HepG2 (cell line): ENCODE results near the gene USF2. TPM values are rescaled to one million over a fixed set of nuclear protein-coding genes. Genes with fewer than 3 reads are reported as not detected.

ENCODE experiments used
- FOXP1 ChIP-seq, 2 experiments: fragments of 450-650 bp in 1 of 2; IDR thresholded peaks; 2 replicates each; pipeline ENCODE4 v1.6.1; 2017 to 2018; ENCODE audit warnings: antibody characterized with exemption in 1 of 2
- RAD21 ChIP-seq: fragments of 450-650 bp; formaldehyde crosslinking; IDR thresholded peaks from 2 replicates; pipeline ENCODE4 v1.5.0; 2020; ENCODE audit warnings: mild to moderate bottlenecking
- polyA plus RNA-seq, 8 experiments: library from polyadenylated mRNA; depleted of rRNA in 3 of 8; stranded (reverse) in 7 of 8; unstranded in 1 of 8; fragments of >200 nt; fragmentation: Illumina TruSeq in 4 of 8; extraction: Trizol in 4 of 8; gene quantifications; 2 replicates each; pipeline versions ENCODE4 v1.2.1 to v1.2.3, GENCODE V29; 2011 to 2016; ENCODE audit warnings: low read depth in 4 of 8, missing spikeins in 1 of 8, mixed read lengths in 1 of 8; ENCODE audit not compliant: insufficient read depth in 1 of 8
- total RNA-seq, 5 experiments: library from RNA; depleted of rRNA; stranded (reverse); fragments of >200 nt; fragmentation: Illumina TruSeq; extraction: Trizol; gene quantifications; 2 replicates each; pipeline ENCODE4 v1.2.3, GENCODE V29; 2016; ENCODE audit warnings: low read depth in 1 of 5
- TF ChIP-seq, protein P1 (sequence below), 2 experiments: fragments of 450-650 bp in 1 of 2; sonication (generic) in 1 of 2; formaldehyde crosslinking in 1 of 2; IDR thresholded peaks; 2 replicates each; pipeline versions ENCODE4 v1.6.1 to v1.8.0; 2016 to 2022; ENCODE audit warnings: antibody characterized with exemption in 1 of 2, mild to moderate bottlenecking in 1 of 2, missing genetic modification reagents in 1 of 2

The USF2 gene
- total and polyA plus RNA-seq, 2 of the 13 experiments (the other 11 are each of a cell fraction or from before 2014, with no cell fraction given) = 54.9 to 106 TPM

DNA sequence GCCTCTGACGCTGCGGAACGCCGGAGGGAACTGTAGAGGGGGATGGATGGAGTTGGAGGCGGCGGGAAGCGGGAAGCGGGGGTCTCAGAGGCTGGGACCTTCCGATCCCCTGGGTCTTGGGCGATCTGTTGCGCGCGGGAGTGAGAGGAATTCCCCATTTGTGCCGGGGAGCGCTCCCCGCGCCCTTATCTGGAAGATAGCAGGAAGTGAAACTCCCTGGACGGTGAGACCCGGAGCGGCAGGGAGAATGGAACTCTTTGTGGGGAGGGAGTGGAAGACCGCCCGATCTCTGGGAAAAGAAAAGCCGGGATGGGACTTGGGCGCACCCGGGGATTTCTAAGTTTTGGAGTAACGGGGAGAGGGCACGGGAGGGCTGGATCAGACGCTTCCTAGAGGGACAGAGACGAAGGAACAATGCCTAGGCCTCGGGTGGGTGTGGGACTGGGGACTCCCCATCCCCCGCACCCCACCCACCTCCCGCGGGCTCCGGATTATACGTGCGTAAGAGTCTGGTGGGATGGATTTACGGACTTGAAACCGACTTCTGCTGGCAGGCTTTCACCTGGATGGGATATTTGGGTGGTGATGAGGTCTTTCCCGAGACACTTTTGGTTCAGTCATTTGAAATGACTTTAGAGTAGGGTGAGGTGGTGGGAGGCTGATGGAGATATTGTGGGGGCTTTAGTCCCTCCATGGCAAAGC is 19.5 kb upstream of the USF2 start (continued):
- TF ChIP-seq, protein P1, sequence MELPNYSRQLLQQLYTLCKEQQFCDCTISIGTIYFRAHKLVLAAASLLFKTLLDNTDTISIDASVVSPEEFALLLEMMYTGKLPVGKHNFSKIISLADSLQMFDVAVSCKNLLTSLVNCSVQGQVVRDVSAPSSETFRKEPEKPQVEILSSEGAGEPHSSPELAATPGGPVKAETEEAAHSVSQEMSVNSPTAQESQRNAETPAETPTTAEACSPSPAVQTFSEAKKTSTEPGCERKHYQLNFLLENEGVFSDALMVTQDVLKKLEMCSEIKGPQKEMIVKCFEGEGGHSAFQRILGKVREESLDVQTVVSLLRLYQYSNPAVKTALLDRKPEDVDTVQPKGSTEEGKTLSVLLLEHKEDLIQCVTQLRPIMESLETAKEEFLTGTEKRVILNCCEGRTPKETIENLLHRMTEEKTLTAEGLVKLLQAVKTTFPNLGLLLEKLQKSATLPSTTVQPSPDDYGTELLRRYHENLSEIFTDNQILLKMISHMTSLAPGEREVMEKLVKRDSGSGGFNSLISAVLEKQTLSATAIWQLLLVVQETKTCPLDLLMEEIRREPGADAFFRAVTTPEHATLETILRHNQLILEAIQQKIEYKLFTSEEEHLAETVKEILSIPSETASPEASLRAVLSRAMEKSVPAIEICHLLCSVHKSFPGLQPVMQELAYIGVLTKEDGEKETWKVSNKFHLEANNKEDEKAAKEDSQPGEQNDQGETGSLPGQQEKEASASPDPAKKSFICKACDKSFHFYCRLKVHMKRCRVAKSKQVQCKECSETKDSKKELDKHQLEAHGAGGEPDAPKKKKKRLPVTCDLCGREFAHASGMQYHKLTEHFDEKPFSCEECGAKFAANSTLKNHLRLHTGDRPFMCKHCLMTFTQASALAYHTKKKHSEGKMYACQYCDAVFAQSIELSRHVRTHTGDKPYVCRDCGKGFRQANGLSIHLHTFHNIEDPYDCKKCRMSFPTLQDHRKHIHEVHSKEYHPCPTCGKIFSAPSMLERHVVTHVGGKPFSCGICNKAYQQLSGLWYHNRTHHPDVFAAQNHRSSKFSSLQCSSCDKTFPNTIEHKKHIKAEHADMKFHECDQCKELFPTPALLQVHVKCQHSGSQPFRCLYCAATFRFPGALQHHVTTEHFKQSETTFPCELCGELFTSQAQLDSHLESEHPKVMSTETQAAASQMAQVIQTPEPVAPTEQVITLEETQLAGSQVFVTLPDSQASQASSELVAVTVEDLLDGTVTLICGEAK (IDR thresholded peaks at IDR 0.05) = no peak
- TF ChIP-seq, protein P1 (CRISPR knock-in tag; IDR thresholded peaks at IDR 0.05) = 0 out of 2 replicates have a peak, but pooled peaks have one; percentile 7
- TF ChIP-seq FOXP1 (IDR thresholded peaks at IDR 0.05) (no peak), FOXP1 (CRISPR knock-in tag; IDR thresholded peaks at IDR 0.05) (no peak), RAD21 (0 out of 2 replicates have a peak, but pooled peaks have one; percentile 2)
